Vagina (tissue), 2 donors: ENCODE measurements around the gene C5AR1. TPM values are rescaled to one million over a fixed set of nuclear protein-coding genes. Genes with fewer than 3 reads are reported as not detected.

Experiments used
- DNase-seq, 2 donors: peaks; one replicate each; pipeline ENCODE4 v3.0.0-alpha.2; 2017; ENCODE audit errors: extremely low spot score in 2 of 2
- H3K27ac ChIP-seq: fragments of 200-600 bp; sonication (generic); one replicate; pipeline ENCODE4 v1.5.1; 2019
- H3K27me3 ChIP-seq: fragments of 200-600 bp; sonication (generic); one replicate; pipeline ENCODE4 v1.5.1; 2019
- H3K36me3 ChIP-seq, 2 donors: fragments of 200-600 bp; sonication (generic); one replicate each; pipeline ENCODE4 v1.5.1; 2017 to 2019
- H3K4me1 ChIP-seq: fragments of 200-600 bp; sonication (generic); one replicate; pipeline ENCODE4 v1.5.1; 2019
- H3K4me3 ChIP-seq, 2 donors: fragments of 200-600 bp; sonication (generic); 1 replicate in 1 of 2; 2 replicates in 1 of 2; pipeline ENCODE4 v1.5.1; 2016 to 2019
- H3K9me3 ChIP-seq: fragments of 200-600 bp; sonication (generic); one replicate; pipeline ENCODE4 v1.5.1; 2019
- POLR2A ChIP-seq, 2 donors: fragments of 450-650 bp; IDR thresholded peaks; one replicate each; pipeline ENCODE4 v1.6.1; 2017; ENCODE audit warnings: antibody characterized with exemption in 2 of 2, mild to moderate bottlenecking in 2 of 2, moderate library complexity in 2 of 2
- POLR2AphosphoS5 ChIP-seq, 2 donors: sonication (generic); formaldehyde crosslinking; IDR thresholded peaks; one replicate each; pipeline ENCODE4 v1.9.0; 2017; ENCODE audit warnings: antibody characterized with exemption in 2 of 2, mild to moderate bottlenecking in 2 of 2, low read depth in 1 of 2; ENCODE audit not compliant: insufficient read depth in 1 of 2
- intact Hi-C: fragments of 100-400 bp; cut with DNase I; formaldehyde crosslinking; loops from one replicate; pipeline ENCODE4 v1.15.1; 2023
- total RNA-seq: library from RNA; depleted of rRNA; stranded (reverse); fragments of >200 nt; gene quantifications from one replicate; pipeline ENCODE4 v1.2.3, GENCODE V29; 2016
- TF ChIP-seq, protein P1 (sequence below), 3 experiments: fragments of 450-650 bp in 2 of 3; fragments of 200-600 bp in 1 of 3; sonication (generic) in 1 of 3; IDR thresholded peaks; one replicate each; pipeline ENCODE4 v1.5.1; 2017 to 2019; ENCODE audit warnings: antibody characterized with exemption in 3 of 3, mild to moderate bottlenecking in 2 of 3, moderate library complexity in 2 of 3

C5AR1 gene
- total RNA-seq, 1 donor from 2014 or later, result 12.5 TPM

DNA sequence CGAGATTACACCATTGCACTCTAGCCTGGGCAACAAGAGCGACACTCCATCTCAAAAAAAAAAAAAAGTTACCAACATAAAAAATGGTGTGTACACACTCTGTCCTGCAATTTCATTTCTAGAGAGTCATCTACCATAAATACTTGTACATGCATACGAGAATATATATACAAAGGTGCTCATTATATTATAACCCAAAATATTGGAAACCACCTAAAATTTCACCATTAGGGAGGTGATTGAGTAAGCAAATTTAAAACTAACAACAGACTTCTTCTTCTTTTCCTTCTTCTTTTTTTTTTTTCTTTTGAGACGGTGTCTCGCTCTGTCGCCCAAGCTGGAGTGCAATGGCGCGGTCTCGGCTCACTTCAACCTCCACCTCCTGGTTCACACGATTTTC, 7.4 kb upstream of the C5AR1 start:
- intact Hi-C loops, result loop anchor here (10.0 kb wide), 1 partner anchor 83 kb away; no protein-coding TSS in a partner anchor
- Histone ChIP-seq H3K27me3 (no peaks in the 10 kb centered on the region), H3K9me3 (no peaks in the 10 kb centered on the region), H3K36me3 (no peaks in the 10 kb centered on the region), H3K4me1 (no peaks in the 10 kb centered on the region), H3K27ac (no peak overlapping the region), H3K4me3 (no peak overlapping the region)
- TF ChIP-seq POLR2AphosphoS5 (IDR thresholded peaks at IDR 0.05; ENCODE audit: insufficient read depth in 1 of 2, low read depth in 1 of 2), result no peak
- TF ChIP-seq, protein P1, sequence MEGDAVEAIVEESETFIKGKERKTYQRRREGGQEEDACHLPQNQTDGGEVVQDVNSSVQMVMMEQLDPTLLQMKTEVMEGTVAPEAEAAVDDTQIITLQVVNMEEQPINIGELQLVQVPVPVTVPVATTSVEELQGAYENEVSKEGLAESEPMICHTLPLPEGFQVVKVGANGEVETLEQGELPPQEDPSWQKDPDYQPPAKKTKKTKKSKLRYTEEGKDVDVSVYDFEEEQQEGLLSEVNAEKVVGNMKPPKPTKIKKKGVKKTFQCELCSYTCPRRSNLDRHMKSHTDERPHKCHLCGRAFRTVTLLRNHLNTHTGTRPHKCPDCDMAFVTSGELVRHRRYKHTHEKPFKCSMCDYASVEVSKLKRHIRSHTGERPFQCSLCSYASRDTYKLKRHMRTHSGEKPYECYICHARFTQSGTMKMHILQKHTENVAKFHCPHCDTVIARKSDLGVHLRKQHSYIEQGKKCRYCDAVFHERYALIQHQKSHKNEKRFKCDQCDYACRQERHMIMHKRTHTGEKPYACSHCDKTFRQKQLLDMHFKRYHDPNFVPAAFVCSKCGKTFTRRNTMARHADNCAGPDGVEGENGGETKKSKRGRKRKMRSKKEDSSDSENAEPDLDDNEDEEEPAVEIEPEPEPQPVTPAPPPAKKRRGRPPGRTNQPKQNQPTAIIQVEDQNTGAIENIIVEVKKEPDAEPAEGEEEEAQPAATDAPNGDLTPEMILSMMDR (IDR thresholded peaks at IDR 0.05), result no peak
- TF ChIP-seq POLR2A (IDR thresholded peaks at IDR 0.05), result no peak
- no peak for DNase-seq

DNA sequence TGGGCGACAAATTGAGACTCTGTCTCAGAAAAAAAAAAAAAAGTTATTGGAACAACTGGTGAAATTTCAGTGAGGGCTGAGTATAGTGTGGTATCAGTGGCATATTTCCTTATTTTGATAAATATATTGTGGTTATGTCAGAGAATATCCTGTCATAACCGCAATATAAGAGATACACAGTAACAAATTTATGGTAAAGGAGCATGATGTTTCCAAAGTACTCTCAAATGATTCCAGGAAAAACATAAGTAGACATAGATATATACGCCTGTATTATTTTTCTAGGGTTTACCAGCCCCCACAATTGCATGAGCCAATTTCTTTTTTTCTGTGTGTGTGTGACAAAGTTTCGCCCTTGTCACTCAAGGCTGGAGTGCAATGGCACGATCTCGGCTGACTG, 5.7 kb upstream of the C5AR1 start:
- DNase-seq, result no peak
- TF ChIP-seq POLR2AphosphoS5 (IDR thresholded peaks at IDR 0.05; ENCODE audit: insufficient read depth in 1 of 2, low read depth in 1 of 2) (no peak), POLR2A (IDR thresholded peaks at IDR 0.05) (no peak)
- TF ChIP-seq, protein P1 (IDR thresholded peaks at IDR 0.05), result no peak
- H3K4me3 ChIP-seq, result no peak overlapping the region
- H3K36me3 ChIP-seq, result no peaks in the 10 kb centered on the region
- no peaks in the 10 kb centered on the region for H3K9me3 ChIP-seq
- intact Hi-C loops, result loop anchor here (10.0 kb wide), 1 partner anchor 81 kb away; no protein-coding TSS in a partner anchor
- no peaks in the 10 kb centered on the region for H3K27me3 ChIP-seq
- H3K27ac ChIP-seq, result no peak overlapping the region
- no peaks in the 10 kb centered on the region for H3K4me1 ChIP-seq

DNA sequence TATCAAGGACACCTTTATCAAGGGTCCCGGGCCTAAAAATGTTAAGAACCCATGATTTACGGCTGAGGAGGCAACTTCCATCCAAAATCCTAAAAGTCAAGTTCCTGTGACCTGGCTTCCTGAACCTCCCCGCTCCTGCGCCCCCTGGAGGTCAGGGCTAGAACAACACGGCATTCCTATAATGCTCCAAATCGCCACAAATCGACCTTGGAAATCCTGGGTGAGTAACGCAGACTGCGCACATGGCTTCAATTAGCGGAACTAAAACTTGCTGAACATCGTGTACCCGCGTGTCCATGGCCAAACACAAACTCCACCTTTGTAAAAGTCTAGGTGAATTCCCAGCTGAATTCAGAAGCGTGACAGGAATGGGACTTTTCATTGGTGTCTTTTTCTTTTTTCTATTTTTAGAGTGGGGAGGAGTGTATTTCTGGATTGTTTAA, 4.3 kb upstream of the C5AR1 start:
- H3K4me3 ChIP-seq, result no peak overlapping the region
- intact Hi-C loops, result loop anchor here (10.0 kb wide), 1 partner anchor 79 kb away; no protein-coding TSS in a partner anchor
- H3K36me3 ChIP-seq, result no peaks in the 10 kb centered on the region
- no peaks in the 10 kb centered on the region for H3K9me3 ChIP-seq
- no peaks in the 10 kb centered on the region for H3K27me3 ChIP-seq
- H3K27ac ChIP-seq, result no peak overlapping the region
- DNase-seq, result no peak
- no peaks in the 10 kb centered on the region for H3K4me1 ChIP-seq
- TF ChIP-seq, protein P1 (IDR thresholded peaks at IDR 0.05), result peak; percentile 74 to 76 (median 75)
- no peak for TF ChIP-seq POLR2AphosphoS5 (IDR thresholded peaks at IDR 0.05; ENCODE audit: insufficient read depth in 1 of 2, low read depth in 1 of 2)
- TF ChIP-seq POLR2A (IDR thresholded peaks at IDR 0.05), result no peak

DNA sequence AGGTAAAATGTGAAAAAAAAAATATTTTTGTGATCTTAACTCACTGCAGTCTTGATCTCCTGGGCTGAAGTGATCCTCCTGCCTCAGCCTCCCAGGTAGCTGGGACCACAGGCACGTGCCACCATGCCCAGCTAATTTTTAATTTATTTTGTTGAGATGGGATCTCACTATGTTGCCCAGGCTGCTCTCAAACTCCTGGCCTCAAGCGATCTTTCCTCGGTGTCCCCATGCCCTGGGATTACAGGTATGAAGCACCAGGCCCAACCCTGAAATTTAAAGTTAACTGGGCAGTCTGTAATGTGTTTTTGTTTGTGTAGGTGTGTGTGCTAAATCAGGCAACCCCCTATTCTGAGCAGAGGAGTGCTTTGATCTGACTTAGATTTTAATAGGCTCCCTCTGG, 3.4 kb upstream of the C5AR1 start:
- intact Hi-C loops, result loop anchor here (10.0 kb wide), 1 partner anchor 78 kb away; no protein-coding TSS in a partner anchor
- TF ChIP-seq, protein P1 (IDR thresholded peaks at IDR 0.05), result no peak
- TF ChIP-seq POLR2A (IDR thresholded peaks at IDR 0.05) (no peak), POLR2AphosphoS5 (IDR thresholded peaks at IDR 0.05; ENCODE audit: insufficient read depth in 1 of 2, low read depth in 1 of 2) (no peak)
- DNase-seq, result no peak
- H3K27me3 ChIP-seq, result no peaks in the 10 kb centered on the region
- H3K4me3 ChIP-seq, result no peak overlapping the region
- no peak overlapping the region for H3K27ac ChIP-seq
- no peaks in the 10 kb centered on the region for H3K4me1 ChIP-seq
- no peaks in the 10 kb centered on the region for H3K9me3 ChIP-seq
- H3K36me3 ChIP-seq, result no peaks in the 10 kb centered on the region

DNA sequence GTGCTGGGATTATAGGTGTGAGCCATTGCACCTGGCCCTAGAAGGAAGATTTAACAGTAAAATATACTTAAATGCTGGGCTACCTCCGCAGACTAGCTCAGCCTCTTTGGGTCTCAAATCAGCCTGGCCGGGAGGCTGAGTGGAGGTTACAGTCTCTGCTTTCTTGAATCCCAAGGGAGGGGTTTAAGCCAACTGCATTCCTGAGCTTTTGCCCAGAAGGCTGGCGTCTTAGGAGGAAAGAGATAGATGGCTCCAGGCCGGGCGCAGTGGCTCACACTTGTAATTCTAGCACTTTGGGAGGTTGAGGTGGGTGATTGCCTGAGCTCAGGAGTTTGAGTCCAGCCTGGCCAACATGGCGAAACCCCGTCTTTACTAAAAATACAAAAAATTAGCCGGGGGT, 623 bp upstream of the C5AR1 start:
- Histone ChIP-seq H3K27me3 (no peaks in the 10 kb centered on the region), H3K4me1 (no peaks in the 10 kb centered on the region), H3K27ac (no peak overlapping the region), H3K36me3 (no peaks in the 10 kb centered on the region), H3K9me3 (no peaks in the 10 kb centered on the region), H3K4me3 (no peak overlapping the region)
- TF ChIP-seq, protein P1 (IDR thresholded peaks at IDR 0.05), result no peak
- no peak for DNase-seq
- intact Hi-C loops, result loop anchor here (10.0 kb wide), 1 partner anchor 76 kb away; no protein-coding TSS in a partner anchor
